Tibial nerve (tissue), 4 donors: ENCODE results near the gene ARMH4. TPM values are rescaled to one million over a fixed set of nuclear protein-coding genes. Genes with fewer than 3 reads are reported as not detected.

ENCODE experiments used
- DNase-seq, 2 donors: peaks; one replicate each; pipeline ENCODE4 v3.0.0-alpha.2; 2019; ENCODE audit warnings: low spot score in 2 of 2
- H3K27ac ChIP-seq, 4 donors: fragments of 200-600 bp; sonication (generic) in 3 of 4; one replicate each; pipeline ENCODE4 v1.5.1; 2017 to 2019; ENCODE audit warnings: mild to moderate bottlenecking in 1 of 4
- H3K27me3 ChIP-seq, 2 donors: fragments of 200-600 bp; sonication (generic) in 1 of 2; one replicate each; pipeline versions ENCODE4 v1.5.1 to v1.6.0; 2017 to 2019
- H3K36me3 ChIP-seq, 3 donors: fragments of 200-600 bp; sonication (generic); one replicate each; pipeline ENCODE4 v1.5.1; 2018 to 2019
- H3K4me1 ChIP-seq, 4 donors: fragments of 200-600 bp; sonication (generic) in 3 of 4; one replicate each; pipeline ENCODE4 v1.5.1; 2017 to 2019
- H3K4me3 ChIP-seq, 4 donors: fragments of 200-600 bp; sonication (generic) in 3 of 4; one replicate each; pipeline ENCODE4 v1.5.1; 2017 to 2019; ENCODE audit warnings: mild to moderate bottlenecking in 1 of 4, moderate library complexity in 1 of 4
- H3K9me3 ChIP-seq, 4 donors: fragments of 200-600 bp; sonication (generic) in 3 of 4; one replicate each; pipeline ENCODE4 v1.5.1; 2017 to 2019
- EP300 ChIP-seq, 2 donors: sonication (generic); formaldehyde crosslinking; IDR thresholded peaks; one replicate each; pipeline ENCODE4 v1.6.1; 2017; ENCODE audit warnings: antibody characterized with exemption in 2 of 2, mild to moderate bottlenecking in 1 of 2
- POLR2A ChIP-seq, 2 donors: fragments of 450-650 bp; IDR thresholded peaks; one replicate each; pipeline ENCODE4 v1.6.1; 2017; ENCODE audit warnings: antibody characterized with exemption in 2 of 2, mild to moderate bottlenecking in 2 of 2, moderate library complexity in 2 of 2
- WGBS, 2 donors: methylation state at CpG; one replicate each; pipeline ENCODE4 v1.1.5; 2018; 5-methylcytosine and 5-hydroxymethylcytosine counted together
- total RNA-seq, 4 donors: library from RNA; depleted of rRNA; stranded (reverse); fragments of >200 nt; gene quantifications; one replicate each; pipeline ENCODE4 v1.1.0, GENCODE V29; 2016
- TF ChIP-seq, protein P1 (sequence below), 5 experiments: fragments of 200-600 bp in 3 of 5; fragments of 450-650 bp in 2 of 5; sonication (generic) in 3 of 5; IDR thresholded peaks; one replicate each; pipeline ENCODE4 v1.5.1; 2016 to 2019; ENCODE audit warnings: antibody characterized with exemption in 5 of 5, mild to moderate bottlenecking in 3 of 5, moderate library complexity in 2 of 5

The ARMH4 gene
- total RNA-seq, 4 donors from 2014 or later: 3.6 to 9.0 (median 5.6) TPM

GRCh38 chr14:58177125-58177524 lies 25.1 kb upstream of the ARMH4 start:
- H3K4me3 ChIP-seq: no peak overlapping the region
- H3K9me3 ChIP-seq: no peaks in the 10 kb centered on the region
- H3K36me3 ChIP-seq: no peaks in the 10 kb centered on the region
- no peaks in the 10 kb centered on the region for H3K27me3 ChIP-seq
- no peak overlapping the region for H3K27ac ChIP-seq
- 65 to 73% methylated on average over 5 of the region's 5 CpGs for WGBS, 2 donors
- DNase-seq: no peak
- H3K4me1 ChIP-seq: no peaks in the 10 kb centered on the region
- TF ChIP-seq POLR2A (IDR thresholded peaks at IDR 0.05): no peak
- TF ChIP-seq, protein P1, sequence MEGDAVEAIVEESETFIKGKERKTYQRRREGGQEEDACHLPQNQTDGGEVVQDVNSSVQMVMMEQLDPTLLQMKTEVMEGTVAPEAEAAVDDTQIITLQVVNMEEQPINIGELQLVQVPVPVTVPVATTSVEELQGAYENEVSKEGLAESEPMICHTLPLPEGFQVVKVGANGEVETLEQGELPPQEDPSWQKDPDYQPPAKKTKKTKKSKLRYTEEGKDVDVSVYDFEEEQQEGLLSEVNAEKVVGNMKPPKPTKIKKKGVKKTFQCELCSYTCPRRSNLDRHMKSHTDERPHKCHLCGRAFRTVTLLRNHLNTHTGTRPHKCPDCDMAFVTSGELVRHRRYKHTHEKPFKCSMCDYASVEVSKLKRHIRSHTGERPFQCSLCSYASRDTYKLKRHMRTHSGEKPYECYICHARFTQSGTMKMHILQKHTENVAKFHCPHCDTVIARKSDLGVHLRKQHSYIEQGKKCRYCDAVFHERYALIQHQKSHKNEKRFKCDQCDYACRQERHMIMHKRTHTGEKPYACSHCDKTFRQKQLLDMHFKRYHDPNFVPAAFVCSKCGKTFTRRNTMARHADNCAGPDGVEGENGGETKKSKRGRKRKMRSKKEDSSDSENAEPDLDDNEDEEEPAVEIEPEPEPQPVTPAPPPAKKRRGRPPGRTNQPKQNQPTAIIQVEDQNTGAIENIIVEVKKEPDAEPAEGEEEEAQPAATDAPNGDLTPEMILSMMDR (IDR thresholded peaks at IDR 0.05): no peak
- TF ChIP-seq EP300 (IDR thresholded peaks at IDR 0.05): no peak

- Histone ChIP-seq H3K27ac (no peak overlapping the region), H3K4me3 (no peak overlapping the region), H3K9me3 (no peaks in the 10 kb centered on the region), H3K27me3 (no peaks in the 10 kb centered on the region), H3K36me3 (no peaks in the 10 kb centered on the region), H3K4me1 (peaks cover 0 to 5% (median 0%) of the 10 kb centered on the region in 4 donors)
- 19 to 21% methylated on average over 6 of the region's 6 CpGs for WGBS, 2 donors
- TF ChIP-seq POLR2A (IDR thresholded peaks at IDR 0.05): no peak
- no peak for TF ChIP-seq EP300 (IDR thresholded peaks at IDR 0.05)
- peak; percentile 29 to 39 for DNase-seq
These were observed 19.1 kb upstream of the ARMH4 start for GRCh38 chr14:58171090-58171489.

- TF ChIP-seq EP300 (IDR thresholded peaks at IDR 0.05) (no peak), POLR2A (IDR thresholded peaks at IDR 0.05) (no peak)
- TF ChIP-seq, protein P1 (IDR thresholded peaks at IDR 0.05): no peak
- Histone ChIP-seq H3K4me3 (no peak overlapping the region), H3K4me1 (peaks cover 0 to 5% (median 0%) of the 10 kb centered on the region in 4 donors), H3K27me3 (no peaks in the 10 kb centered on the region), H3K36me3 (no peaks in the 10 kb centered on the region), H3K27ac (no peak overlapping the region), H3K9me3 (no peaks in the 10 kb centered on the region)
- DNase-seq: no peak
- 78 to 88% methylated on average over 5 of the region's 5 CpGs for WGBS, 2 donors
These were observed 15.9 kb upstream of the ARMH4 start for GRCh38 chr14:58167891-58168290.

- Histone ChIP-seq H3K4me1 (peaks cover 0 to 5% (median 0%) of the 10 kb centered on the region in 4 donors), H3K36me3 (no peaks in the 10 kb centered on the region), H3K27me3 (no peaks in the 10 kb centered on the region), H3K4me3 (no peak overlapping the region), H3K9me3 (no peaks in the 10 kb centered on the region), H3K27ac (no peak overlapping the region)
- 36 to 38% methylated on average over 1 of the region's 1 CpG for WGBS, 2 donors
- no peak for TF ChIP-seq POLR2A (IDR thresholded peaks at IDR 0.05)
- TF ChIP-seq EP300 (IDR thresholded peaks at IDR 0.05): no peak
- TF ChIP-seq, protein P1 (IDR thresholded peaks at IDR 0.05): no peak
- no peak for DNase-seq
These were observed 15.0 kb upstream of the ARMH4 start for GRCh38 chr14:58167057-58167456.

DNA sequence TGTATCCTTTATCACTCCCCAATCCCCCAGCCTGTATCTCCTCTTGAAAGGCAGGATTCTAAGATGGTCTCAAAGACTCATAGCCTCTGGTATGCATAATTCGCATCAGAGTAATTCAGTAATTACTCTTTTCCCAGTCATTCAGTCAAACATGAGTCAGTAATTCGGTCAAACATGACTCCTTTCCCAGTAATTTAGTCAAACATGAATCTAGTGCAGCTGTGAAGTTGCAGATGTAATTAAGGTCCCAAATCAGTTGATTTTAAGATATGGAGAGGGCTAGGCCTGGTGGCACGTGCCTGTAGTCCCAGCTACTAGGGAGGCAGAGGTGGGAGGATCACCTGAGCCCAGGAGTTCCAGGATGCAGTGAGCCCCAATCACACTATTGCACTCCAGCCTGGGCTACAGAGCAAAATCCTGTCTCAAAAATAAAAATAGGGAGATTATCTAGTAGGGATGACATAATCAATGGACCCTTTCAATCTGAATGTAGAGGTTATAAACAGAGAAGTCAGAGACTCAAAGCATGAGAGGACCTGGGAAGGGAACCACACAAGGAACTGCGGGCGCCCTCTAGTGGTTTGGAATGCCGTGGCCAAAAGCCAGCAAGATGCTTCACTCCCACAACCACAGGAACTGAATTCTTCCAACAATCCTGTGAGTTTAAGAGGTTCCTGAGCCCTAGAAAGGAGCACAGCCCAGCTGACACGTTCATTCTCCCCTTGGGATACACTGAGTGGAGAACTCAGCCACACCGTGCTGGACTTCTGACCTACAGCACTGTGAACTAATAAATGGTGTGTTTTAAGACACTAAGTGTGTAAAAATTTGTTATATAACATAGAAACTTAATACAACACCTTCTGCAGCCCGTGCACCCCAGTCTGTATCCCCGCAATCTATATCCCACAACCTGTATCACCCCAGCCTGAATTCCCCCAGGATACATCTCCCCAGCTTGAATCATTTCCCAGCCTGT lies 14.3 kb upstream of the ARMH4 start:
- peak; percentile 83 to 94 for DNase-seq
- H3K9me3 ChIP-seq: no peaks in the 10 kb centered on the region
- WGBS, 2 donors: 33 to 37% methylated on average over 10 of the region's 10 CpGs
- TF ChIP-seq POLR2A (IDR thresholded peaks at IDR 0.05) (no peak), EP300 (IDR thresholded peaks at IDR 0.05) (no peak)
- TF ChIP-seq, protein P1 (IDR thresholded peaks at IDR 0.05): peak; percentile 60 to 89 (median 85)
- no peaks in the 10 kb centered on the region for H3K27me3 ChIP-seq
- no peaks in the 10 kb centered on the region for H3K36me3 ChIP-seq
- H3K4me3 ChIP-seq: no peak overlapping the region
- no peak overlapping the region for H3K27ac ChIP-seq
- peaks cover 0 to 5% (median 0%) of the 10 kb centered on the region in 4 donors for H3K4me1 ChIP-seq
